Activated T-cell treated with anti-CD3 and anti-CD28 coated beads for 1 hour (primary cell): ENCODE data around the gene CNTNAP2.
A peak's percentile ranks its signal among the peaks of the same experiment; 100 is the strongest.

Experiments used
- DNase-seq: peaks from one replicate; pipeline ENCODE4 v3.0.0-alpha.2; 2020; ENCODE audit warnings: low read depth

Gene CNTNAP2

GRCh38 chr7:148211740-148212151 is 2095.1 kb downstream of the CNTNAP2 start:
- no peak for DNase-seq

GRCh38 chr7:148212731-148213130 is 2096.1 kb downstream of the CNTNAP2 start:
- DNase-seq = no peak

- DNase-seq = no peak
Measured at GRCh38 chr7:148214101-148214500, 2097.5 kb downstream of the CNTNAP2 start.

GRCh38 chr7:148218603-148219002 is 2102.0 kb downstream of the CNTNAP2 start:
- no peak for DNase-seq

- no peak for DNase-seq
Measured at GRCh38 chr7:148222721-148223120, 2106.1 kb downstream of the CNTNAP2 start.

DNA sequence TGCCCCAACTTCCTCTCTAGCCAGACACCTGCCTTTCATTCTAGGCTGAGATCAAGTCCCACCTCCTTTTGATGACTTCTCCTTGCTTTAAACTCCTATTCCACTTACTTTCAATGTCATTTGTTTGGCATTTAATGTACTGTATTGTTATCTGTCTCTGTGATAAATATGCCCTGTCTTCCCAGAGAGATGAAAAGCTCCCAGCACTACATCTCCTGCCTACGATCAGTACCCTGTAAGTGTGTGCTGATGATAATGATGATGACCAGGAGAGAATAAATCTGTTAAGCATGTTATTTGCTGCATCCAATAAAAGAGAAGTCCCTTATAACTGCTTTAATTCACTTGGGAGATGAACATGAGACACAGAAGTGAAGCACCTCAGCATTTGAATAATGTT is 2106.6 kb downstream of the CNTNAP2 start:
- no peak for DNase-seq

DNA sequence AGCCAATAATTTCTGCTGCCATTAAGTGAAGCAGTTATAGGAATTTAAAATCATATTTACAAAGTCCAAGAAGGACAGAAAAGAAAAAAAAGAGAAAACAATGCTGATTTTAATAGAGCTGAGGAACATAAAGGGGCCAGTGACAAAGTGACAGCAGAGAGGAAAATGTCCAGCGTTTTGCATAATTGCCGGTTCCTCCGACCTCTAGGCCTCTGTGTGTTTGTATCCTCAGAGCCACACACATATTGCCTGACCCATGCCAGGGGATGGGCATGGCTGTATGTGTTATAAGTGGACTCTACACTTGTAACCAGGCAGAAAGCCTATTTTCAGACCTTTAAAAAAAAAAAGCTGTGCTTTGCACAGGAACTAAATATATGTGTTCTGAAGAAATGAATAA is 2107.1 kb downstream of the CNTNAP2 start:
- no peak for DNase-seq

- DNase-seq = no peak
Measured at GRCh38 chr7:148230296-148230695, 2113.7 kb downstream of the CNTNAP2 start.

GRCh38 chr7:148230883-148231282 is 2114.3 kb downstream of the CNTNAP2 start:
- DNase-seq = no peak

DNA sequence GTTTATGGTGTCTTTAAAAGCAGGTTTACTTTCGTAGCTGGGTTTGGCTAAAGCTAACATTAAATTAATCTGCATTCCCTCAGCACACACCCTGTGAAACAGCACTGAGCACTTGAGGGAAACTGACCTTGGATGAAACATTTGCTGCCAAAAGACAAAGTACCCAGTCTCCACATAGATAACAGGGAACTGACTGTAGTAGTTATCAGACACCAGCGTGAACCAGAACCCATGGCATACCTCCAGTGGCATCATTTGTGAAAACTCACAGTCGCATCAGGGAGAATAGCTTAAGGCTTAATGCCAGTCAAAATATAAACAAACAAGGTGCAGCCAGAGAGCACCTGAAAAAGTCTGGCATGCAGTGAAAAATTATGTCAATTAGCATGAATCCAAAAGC is 2116.2 kb downstream of the CNTNAP2 start:
- DNase-seq = no peak

- no peak for DNase-seq
Measured at GRCh38 chr7:148234715-148235114, 2118.1 kb downstream of the CNTNAP2 start.

GRCh38 chr7:148238761-148239325 is 2122.2 kb downstream of the CNTNAP2 start:
- no peak for DNase-seq

DNA sequence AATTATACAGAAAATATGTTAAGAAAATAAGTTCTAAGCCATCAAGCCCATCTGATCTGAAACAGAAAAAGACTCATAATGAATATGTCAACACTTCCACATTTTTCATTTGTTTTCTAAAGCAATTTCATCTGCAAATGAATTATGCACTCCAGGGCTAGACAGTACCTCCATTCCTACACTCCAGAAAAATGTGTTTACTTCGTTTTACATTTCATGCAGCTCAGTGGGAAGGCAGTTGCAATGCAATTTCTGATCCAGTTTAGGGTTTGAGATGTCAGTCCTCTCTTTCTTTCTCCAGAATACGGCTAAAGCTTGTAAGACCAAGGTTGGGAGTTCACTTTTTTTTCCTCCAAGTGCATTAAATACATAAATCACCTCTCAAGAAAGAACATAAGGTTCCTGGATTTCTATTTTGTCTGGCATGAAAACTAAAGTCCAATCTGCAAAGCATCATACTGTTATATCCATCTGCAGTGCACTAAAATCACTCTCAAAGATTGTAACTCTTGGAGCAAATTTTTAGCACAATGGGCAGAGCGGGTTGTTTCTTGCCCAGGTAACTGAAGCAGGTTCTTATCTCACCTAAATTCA is 2125.2 kb downstream of the CNTNAP2 start:
- no peak for DNase-seq

DNA sequence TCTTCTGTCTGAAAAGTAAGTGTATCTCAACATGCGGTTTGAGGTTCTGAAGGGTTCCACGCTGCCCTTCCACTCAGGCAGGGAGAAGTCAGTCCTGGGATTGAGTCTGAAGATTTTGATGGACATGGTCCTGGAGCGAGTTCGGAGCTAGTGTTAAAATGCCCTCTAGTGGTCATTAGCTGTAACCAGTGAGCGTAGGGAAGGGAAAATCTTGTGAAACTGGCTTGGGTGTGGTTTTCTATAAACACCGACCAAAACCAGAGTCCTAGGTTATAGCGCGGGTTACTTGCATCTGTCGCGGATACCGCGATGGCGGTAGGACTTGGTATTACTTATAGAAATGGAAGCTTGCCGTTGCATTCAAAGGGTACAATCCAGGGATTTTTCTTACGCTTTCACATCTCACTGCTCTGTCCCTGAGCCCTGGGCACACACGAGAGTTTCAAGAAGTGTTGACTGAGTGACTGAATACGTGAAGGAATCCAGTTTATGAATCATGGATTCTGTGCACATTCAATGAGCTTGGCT is 2125.8 kb downstream of the CNTNAP2 start:
- no peak for DNase-seq

GRCh38 chr7:148245381-148245780 is 2128.8 kb downstream of the CNTNAP2 start:
- no peak for DNase-seq

GRCh38 chr7:148253629-148254028 is 2137.0 kb downstream of the CNTNAP2 start:
- no peak for DNase-seq

DNA sequence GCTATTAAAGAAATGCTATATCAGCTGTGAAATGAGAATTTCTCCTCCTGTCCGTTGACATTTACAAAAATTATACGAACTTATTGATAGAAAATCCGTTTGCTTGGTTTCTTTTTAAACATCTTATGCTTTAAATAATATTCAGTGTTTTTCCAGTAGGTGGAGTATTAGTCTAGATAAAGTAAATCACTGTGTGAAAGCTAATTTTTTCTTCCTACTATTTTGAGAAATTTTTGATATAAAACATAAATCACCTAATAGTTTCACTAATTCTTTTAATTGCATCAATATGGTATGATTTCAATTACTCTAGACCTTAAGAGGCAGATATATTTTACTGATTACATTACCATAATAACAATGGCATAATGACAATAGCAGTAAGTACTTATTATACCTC is 2138.7 kb downstream of the CNTNAP2 start:
- DNase-seq = no peak

DNA sequence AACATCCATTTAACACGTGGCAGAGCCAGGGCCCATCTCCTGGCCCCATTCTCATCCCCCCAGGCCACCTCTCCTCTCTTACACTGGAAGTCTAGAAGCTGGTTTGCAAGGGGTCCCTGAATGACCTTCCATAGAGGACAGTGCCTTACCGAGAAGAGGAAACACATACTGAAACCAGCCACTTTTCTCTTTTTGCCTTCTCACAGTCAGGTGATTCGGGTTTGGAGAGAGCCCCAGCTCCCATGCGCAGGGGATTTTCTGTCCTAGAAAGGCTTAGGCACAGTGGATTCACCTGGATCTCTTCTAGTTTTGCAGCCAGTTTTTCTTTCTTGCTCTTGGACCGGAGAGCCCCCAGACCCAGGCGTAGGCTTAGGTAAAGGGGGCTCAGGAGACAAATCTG is 2139.8 kb downstream of the CNTNAP2 start:
- DNase-seq = no peak

DNA sequence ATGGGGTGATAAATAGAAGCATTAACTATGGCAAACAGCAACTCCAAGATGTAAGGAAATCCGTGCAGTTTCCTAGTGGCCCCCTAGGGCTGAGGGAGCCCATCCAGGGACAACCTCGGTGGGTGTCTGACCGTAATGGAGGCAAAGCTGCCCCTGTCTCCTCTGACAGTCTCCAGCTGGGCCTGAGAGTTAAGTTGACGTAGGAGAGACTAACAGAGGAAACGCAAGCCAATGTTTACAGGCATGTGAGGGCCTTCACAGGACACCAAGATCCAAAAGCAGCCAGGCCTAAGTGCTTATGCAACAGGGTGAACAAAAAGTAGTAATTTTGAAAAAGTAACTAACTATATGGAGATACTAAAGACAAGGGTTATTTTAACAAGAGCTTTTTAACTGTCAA is 2144.0 kb downstream of the CNTNAP2 start:
- DNase-seq = no peak

GRCh38 chr7:148261523-148261922 is 2144.9 kb downstream of the CNTNAP2 start:
- no peak for DNase-seq

DNA sequence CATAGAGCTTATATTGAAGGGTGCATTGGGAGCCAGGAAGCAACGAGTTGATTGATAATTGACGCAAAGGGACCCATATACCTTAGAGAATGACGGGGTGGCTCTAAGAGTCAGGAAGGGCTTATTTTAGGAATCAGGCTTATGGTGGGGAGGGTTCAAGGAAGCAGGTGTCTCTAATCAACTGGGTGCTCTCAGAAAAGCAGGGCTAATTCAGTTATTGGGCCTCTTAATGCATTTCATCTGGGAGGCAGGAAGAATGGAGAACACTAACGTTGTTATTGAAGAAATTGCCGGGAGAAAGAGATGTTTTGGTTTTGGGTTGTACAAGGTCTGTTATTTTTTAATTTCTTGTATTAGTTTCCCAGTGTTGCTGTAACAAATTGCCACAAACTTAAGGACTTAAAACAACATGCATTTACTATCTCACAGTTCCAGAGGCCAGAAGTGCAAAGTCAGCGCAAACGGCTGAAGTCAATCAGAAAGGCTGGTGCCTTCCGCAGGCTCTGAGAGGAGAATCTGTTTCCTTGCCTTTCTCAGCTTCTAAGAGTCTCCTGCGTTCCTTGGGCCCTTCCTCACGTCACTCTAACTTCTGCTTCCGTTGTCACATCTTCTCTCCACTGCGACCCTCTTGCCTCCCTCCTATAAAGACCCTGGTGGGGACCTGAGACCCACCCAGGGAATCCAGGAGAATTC is 2145.5 kb downstream of the CNTNAP2 start:
- no peak for DNase-seq

- peak; percentile 57 for DNase-seq
Measured at GRCh38 chr7:148262721-148263229, 2146.2 kb downstream of the CNTNAP2 start.

DNA sequence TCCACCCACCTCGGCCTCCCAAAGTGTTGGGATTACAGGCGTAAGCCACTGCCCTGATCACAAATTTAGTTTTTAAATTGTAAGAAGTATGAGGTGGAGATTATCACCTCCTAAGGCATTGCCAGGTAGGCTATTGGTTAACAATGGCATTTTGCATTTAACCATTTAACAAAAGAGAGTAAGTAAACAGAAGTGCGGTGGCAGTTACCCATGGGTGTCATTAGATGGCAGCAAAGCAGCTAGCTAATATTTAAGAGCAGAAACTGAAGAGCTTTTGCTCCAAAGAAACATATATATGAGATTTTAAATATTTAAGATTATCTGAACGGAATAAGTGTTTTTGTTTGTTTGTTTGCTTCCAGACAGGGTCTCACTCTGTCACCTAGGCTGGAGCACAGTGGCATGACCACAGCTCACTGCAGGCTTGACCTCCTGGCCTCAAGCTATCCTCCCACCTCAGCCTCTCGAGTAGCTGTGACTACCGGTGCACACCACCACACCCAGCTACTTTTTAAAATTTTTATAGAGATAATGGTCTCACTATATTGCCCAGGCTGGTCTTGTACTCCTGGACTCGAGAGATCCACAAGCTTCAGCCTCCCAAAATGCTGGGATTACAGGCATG is 2148.4 kb downstream of the CNTNAP2 start:
- DNase-seq = no peak
